GM18526 (cell line): ENCODE data around the gene ACTG1.

Experiments
- POLR2A ChIP-seq: IDR thresholded peaks from 3 replicates; pipeline ENCODE4 v1.6.1; 2011; ENCODE audit not compliant: insufficient read length; ENCODE audit errors: extremely low read depth

The ACTG1 gene

DNA sequence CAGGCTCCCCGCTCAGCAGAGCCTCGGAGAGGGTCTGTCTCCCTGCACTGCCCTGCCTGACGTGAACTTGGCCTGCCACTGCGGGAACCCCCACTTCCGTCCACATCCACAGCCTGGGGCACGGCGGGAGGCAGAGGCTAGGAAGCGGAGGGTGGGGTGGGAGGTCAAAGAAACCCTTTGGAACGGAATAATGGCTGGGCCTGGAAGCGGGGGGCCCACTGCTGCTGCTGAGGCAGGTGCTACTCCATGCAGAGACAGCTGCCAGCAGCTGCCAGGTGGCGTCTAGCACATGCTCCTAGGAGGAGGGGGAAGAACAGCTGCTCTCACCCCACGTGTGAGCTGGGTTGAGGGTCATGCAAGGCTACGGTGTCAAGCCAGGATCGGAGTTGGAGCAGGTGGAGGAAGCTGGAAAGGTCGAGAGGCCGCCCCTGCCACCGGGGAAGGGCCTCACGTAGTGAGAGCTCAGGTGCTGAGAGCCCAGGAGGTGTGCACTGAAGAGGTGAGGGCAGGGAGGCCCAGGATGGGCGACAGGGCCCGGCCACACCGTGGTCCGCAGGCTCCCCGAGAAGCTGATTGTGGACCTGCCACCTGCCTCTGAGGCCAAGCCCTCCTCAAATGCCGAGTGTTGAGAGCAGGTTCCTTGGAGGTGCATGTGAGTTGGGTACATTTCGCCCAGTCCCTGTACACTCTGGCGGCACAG, 25.4 kb upstream of the ACTG1 start:
- no peak for TF ChIP-seq POLR2A

DNA sequence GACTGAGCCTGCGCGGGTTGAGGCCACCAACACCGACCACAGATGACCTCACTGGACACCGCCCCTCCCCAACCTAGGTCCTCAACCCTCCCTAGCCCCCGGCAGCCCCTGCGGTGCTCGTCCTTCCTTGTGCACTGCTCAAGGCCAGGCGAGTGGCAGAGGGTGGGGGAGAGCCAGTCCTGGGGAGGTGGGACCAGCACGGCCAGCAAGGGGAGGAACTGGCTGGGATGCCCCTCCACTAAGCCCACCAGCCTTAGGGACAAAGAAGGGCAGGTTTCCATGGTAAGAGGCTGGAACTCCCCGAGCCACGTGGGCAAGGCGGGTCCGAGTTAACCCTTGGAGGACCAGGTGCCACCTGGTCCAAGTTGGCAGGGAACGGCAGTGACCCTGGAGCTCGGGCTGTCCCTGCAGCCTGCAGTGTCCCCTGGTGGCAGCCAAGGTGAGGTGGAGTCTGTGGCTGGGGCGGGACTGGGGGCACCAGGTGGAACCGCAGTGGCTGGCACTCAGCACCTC, 24.8 kb upstream of the ACTG1 start:
- TF ChIP-seq POLR2A, result no peak

- TF ChIP-seq POLR2A, result no peak
Observed at GRCh38 chr17:81536299-81537290, 24.0 kb upstream of the ACTG1 start.

GRCh38 chr17:81535480-81536298, 23.1 kb upstream of the ACTG1 start:
- TF ChIP-seq POLR2A, result no peak

DNA sequence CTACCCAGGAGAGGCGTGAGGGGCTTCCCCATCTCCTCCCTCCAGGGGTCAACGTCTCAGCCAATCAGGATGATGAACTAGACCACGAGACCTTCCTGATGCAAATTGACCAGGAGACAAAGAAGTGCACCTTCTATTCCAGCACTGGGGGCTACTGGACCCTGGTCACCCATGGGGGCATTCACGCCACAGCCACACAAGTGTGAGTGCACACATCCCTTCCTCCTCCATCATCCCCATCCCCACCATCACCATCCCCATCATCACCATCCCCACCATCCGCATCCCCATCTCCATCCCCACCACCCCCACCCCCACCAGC, 22.4 kb upstream of the ACTG1 start:
- TF ChIP-seq POLR2A, result no peak

- no peak for TF ChIP-seq POLR2A
Observed at GRCh38 chr17:81534157-81535006, 21.8 kb upstream of the ACTG1 start.

DNA sequence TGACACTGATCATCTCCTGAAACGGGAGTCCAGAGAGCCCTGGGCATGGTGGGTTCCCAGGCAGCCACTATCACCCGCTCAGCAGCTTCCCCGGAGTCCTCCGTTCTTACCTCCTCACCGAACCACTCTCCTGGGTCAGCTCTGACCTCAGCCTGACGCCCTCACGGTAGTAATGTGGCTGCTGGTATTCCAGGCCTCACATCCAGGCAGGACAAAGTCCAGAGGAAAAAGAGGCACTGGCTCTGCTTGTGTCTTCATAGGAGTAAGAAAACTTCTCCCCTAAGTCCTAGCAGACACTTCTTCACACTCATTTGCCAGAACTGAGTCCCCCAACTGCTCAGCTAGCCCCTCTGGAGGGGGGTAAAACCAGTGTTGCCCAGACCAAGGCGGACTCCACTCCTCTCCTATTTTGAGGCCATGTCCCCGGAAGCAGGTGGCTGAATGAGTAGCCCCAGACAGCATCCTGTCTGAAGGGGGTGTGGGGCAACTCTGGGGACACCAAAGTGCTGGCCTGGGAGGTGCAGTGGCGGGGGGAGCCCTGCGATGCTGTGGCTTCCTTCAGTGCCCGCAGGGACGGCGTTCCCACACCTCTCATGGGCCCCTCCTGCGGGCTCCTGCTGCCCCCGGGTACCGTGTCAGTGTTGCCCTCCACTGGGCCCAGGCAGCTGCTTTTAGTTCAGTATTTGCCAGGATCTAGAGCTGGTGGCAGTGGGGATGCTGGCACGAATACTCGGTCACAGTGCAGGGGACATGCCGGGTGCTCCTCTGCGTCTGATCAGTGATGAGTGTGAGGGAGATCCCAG, 20.9 kb upstream of the ACTG1 start:
- TF ChIP-seq POLR2A, result no peak

- no peak for TF ChIP-seq POLR2A
Observed at GRCh38 chr17:81532490-81533287, 20.1 kb upstream of the ACTG1 start.

GRCh38 chr17:81529437-81529803, 16.8 kb upstream of the ACTG1 start:
- no peak for TF ChIP-seq POLR2A

GRCh38 chr17:81528651-81529436, 16.2 kb upstream of the ACTG1 start:
- TF ChIP-seq POLR2A, result no peak

DNA sequence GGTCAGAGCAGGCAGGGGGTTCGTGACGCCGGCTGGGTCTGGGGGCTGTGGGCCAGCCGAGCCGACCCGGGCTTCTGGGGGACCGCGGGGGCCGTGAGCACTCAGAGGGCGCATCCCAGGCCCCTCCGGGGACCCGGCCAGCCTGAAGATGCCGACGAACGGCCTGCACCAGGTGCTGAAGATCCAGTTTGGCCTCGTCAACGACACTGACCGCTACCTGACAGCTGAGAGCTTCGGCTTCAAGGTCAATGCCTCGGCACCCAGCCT, 15.7 kb upstream of the ACTG1 start:
- no peak for TF ChIP-seq POLR2A

GRCh38 chr17:81527591-81528383, 15.2 kb upstream of the ACTG1 start, which contains the start of gene FSCN2:
TSS of gene FSCN2 (plus strand) at chr17:81528377. CDS start at chr17:81528532, 155 bp downstream.
- TF ChIP-seq POLR2A, result no peak
